BE2C (cell line): ENCODE results near the gene FRK.

Source experiments
- DNase-seq: peaks from one replicate; pipeline ENCODE4 v3.0.0-alpha.2; 2020
- H3K27me3 ChIP-seq: fragments of 250-450 bp; sonication (Bioruptor Pico); 2 replicates; pipeline ENCODE4 v1.5.1; 2020; ENCODE audit warnings: mild to moderate bottlenecking
- H3K36me3 ChIP-seq: fragments of 250-450 bp; sonication (Bioruptor Pico); 2 replicates; pipeline ENCODE4 v1.5.1; 2020; ENCODE audit warnings: mild to moderate bottlenecking
- H3K4me1 ChIP-seq: fragments of 250-450 bp; sonication (Bioruptor Pico); 2 replicates; pipeline ENCODE4 v1.5.1; 2020
- H3K4me3 ChIP-seq: 2 replicates; pipeline ENCODE4 v1.5.1; 2011; ENCODE audit warnings: low read depth, low read length
- H3K9me3 ChIP-seq: fragments of 250-450 bp; sonication (Bioruptor Pico); 2 replicates; pipeline ENCODE4 v1.5.1; 2020
- CTCF ChIP-seq: IDR thresholded peaks from 2 replicates; pipeline ENCODE4 v1.5.1; 2012; ENCODE audit warnings: mild to moderate bottlenecking, low read depth, low read length

FRK gene

GRCh38 chr6:116036075-116036773 lies 24.5 kb downstream of the FRK start:
- TF ChIP-seq CTCF, result no peak
- Histone ChIP-seq H3K9me3 (no peaks in the 10 kb centered on the region), H3K4me3 (no peak overlapping the region), H3K36me3 (no peaks in the 10 kb centered on the region), H3K4me1 (no peaks in the 10 kb centered on the region), H3K27me3 (no peaks in the 10 kb centered on the region)
- DNase-seq, result no peak

- TF ChIP-seq CTCF, result no peak
- Histone ChIP-seq H3K4me1 (no peaks in the 10 kb centered on the region), H3K36me3 (no peaks in the 10 kb centered on the region)
These were observed 25.1 kb downstream of the FRK start for GRCh38 chr6:116035616-116036015.

GRCh38 chr6:116034327-116034726 lies 26.4 kb downstream of the FRK start:
- Histone ChIP-seq H3K4me1 (no peaks in the 10 kb centered on the region), H3K4me3 (no peak overlapping the region), H3K9me3 (no peaks in the 10 kb centered on the region), H3K36me3 (no peaks in the 10 kb centered on the region), H3K27me3 (no peaks in the 10 kb centered on the region)
- TF ChIP-seq CTCF, result no peak
- no peak for DNase-seq

More at GRCh38 chr6:116035616-116036015, 25.1 kb downstream of the FRK start:
- no peaks in the 10 kb centered on the region for H3K9me3 ChIP-seq
- DNase-seq, result no peak
- no peaks in the 10 kb centered on the region for H3K27me3 ChIP-seq
- H3K4me3 ChIP-seq, result no peak overlapping the region

- no peaks in the 10 kb centered on the region for H3K27me3 ChIP-seq
- no peak for TF ChIP-seq CTCF
- no peaks in the 10 kb centered on the region for H3K4me1 ChIP-seq
- H3K4me3 ChIP-seq, result no peak overlapping the region
- no peaks in the 10 kb centered on the region for H3K9me3 ChIP-seq
- DNase-seq, result no peak
- no peaks in the 10 kb centered on the region for H3K36me3 ChIP-seq
These were observed 26.9 kb downstream of the FRK start for GRCh38 chr6:116033687-116034303.

GRCh38 chr6:116030770-116031169 lies 29.9 kb downstream of the FRK start:
- Histone ChIP-seq H3K36me3 (no peaks in the 10 kb centered on the region), H3K4me3 (no peak overlapping the region), H3K9me3 (no peaks in the 10 kb centered on the region), H3K27me3 (no peaks in the 10 kb centered on the region), H3K4me1 (no peaks in the 10 kb centered on the region)
- no peak for TF ChIP-seq CTCF
- DNase-seq, result no peak

- no peak for TF ChIP-seq CTCF
- no peak for DNase-seq
- Histone ChIP-seq H3K36me3 (no peaks in the 10 kb centered on the region), H3K9me3 (no peaks in the 10 kb centered on the region), H3K27me3 (no peaks in the 10 kb centered on the region), H3K4me1 (no peaks in the 10 kb centered on the region), H3K4me3 (no peak overlapping the region)
These were observed 31.2 kb downstream of the FRK start for GRCh38 chr6:116029535-116029934.
